OCI-LY1 (cell line): Measurements from ENCODE around the gene RBM26.

Source experiments
- H2AFZ ChIP-seq: fragments of 200-600 bp; sonication (generic), shearing (Covaris generic); 2 replicates; pipeline ENCODE4 v1.6.0; 2014; ENCODE audit warnings: antibody characterized with exemption, mild to moderate bottlenecking, low read length
- H3F3A ChIP-seq: fragments of 200-600 bp; sonication (generic), shearing (Covaris generic); 2 replicates; pipeline ENCODE4 v1.6.0; 2014; ENCODE audit warnings: mild to moderate bottlenecking, antibody characterized with exemption, low read length, moderate library complexity; ENCODE audit not compliant: insufficient read depth
- H3K27ac ChIP-seq: fragments of 200-600 bp; sonication (generic); 2 replicates; pipeline ENCODE4 v1.5.1; 2014; ENCODE audit warnings: low read length, mixed run types, mild to moderate bottlenecking, low read depth; ENCODE audit not compliant: poor library complexity, severe bottlenecking
- H3K27me3 ChIP-seq: fragments of 200-600 bp; sonication (generic); 2 replicates; pipeline ENCODE4 v1.6.0; 2014; ENCODE audit warnings: antibody characterized with exemption, mild to moderate bottlenecking, low read length, moderate library complexity; ENCODE audit not compliant: insufficient read depth
- H3K36me3 ChIP-seq: fragments of 200-600 bp; sonication (generic); 2 replicates; pipeline ENCODE4 v1.6.1; 2014; ENCODE audit warnings: mild to moderate bottlenecking, antibody characterized with exemption, low read length, moderate library complexity, mixed read lengths; ENCODE audit not compliant: insufficient read depth
- H3K4me1 ChIP-seq: fragments of 200-600 bp; sonication (generic); 2 replicates; pipeline ENCODE4 v1.5.1; 2014; ENCODE audit warnings: mild to moderate bottlenecking, low read length, moderate library complexity; ENCODE audit not compliant: insufficient read depth, severe bottlenecking
- H3K4me2 ChIP-seq: fragments of 200-600 bp; sonication (generic), shearing (Covaris generic); 2 replicates; pipeline ENCODE4 v1.6.1; 2014; ENCODE audit warnings: low read length
- H3K4me3 ChIP-seq: fragments of 200-600 bp; sonication (generic); 2 replicates; pipeline ENCODE4 v1.5.1; 2014; ENCODE audit warnings: low read length, low read depth, mild to moderate bottlenecking, mixed read lengths; ENCODE audit not compliant: poor library complexity, severe bottlenecking
- H3K79me2 ChIP-seq: fragments of 200-600 bp; shearing (Covaris generic); 2 replicates; pipeline ENCODE4 v1.6.1; 2016; ENCODE audit warnings: mixed run types, low read length, mixed read lengths; ENCODE audit not compliant: insufficient read depth
- H3K9ac ChIP-seq: fragments of 200-600 bp; sonication (generic), shearing (Covaris generic); 2 replicates; pipeline ENCODE4 v1.6.1; 2014; ENCODE audit warnings: mild to moderate bottlenecking, low read length, mixed read lengths
- H3K9me2 ChIP-seq: fragments of 200-600 bp; sonication (generic), shearing (Covaris generic); 2 replicates; pipeline ENCODE4 v1.6.1; 2014; ENCODE audit warnings: low read depth, mild to moderate bottlenecking, low read length, mixed read lengths
- H3K9me3 ChIP-seq: fragments of 200-600 bp; shearing (Covaris generic); 2 replicates; pipeline ENCODE4 v1.6.1; 2014; ENCODE audit warnings: low read length, mixed read lengths
- H4K20me1 ChIP-seq: fragments of 200-600 bp; sonication (generic), shearing (Covaris generic); 2 replicates; pipeline ENCODE4 v1.6.0; 2016; ENCODE audit warnings: mild to moderate bottlenecking, low read length; ENCODE audit not compliant: insufficient read depth
- EZH2 ChIP-seq: fragments of 200-600 bp; sonication (generic), shearing (Covaris generic); IDR thresholded peaks from 2 replicates; pipeline ENCODE4 v1.8.0; 2017; ENCODE audit warnings: borderline replicate concordance, mixed run types, mild to moderate bottlenecking, antibody characterized with exemption, low read length, moderate library complexity, mixed read lengths
- TF ChIP-seq, protein P1 (sequence below): fragments of 200-600 bp; sonication (generic), shearing (Covaris generic); IDR thresholded peaks from 2 replicates; pipeline ENCODE4 v1.5.1; 2017; ENCODE audit warnings: mild to moderate bottlenecking, antibody characterized with exemption, low read length, moderate library complexity, mixed read lengths

Gene RBM26

DNA sequence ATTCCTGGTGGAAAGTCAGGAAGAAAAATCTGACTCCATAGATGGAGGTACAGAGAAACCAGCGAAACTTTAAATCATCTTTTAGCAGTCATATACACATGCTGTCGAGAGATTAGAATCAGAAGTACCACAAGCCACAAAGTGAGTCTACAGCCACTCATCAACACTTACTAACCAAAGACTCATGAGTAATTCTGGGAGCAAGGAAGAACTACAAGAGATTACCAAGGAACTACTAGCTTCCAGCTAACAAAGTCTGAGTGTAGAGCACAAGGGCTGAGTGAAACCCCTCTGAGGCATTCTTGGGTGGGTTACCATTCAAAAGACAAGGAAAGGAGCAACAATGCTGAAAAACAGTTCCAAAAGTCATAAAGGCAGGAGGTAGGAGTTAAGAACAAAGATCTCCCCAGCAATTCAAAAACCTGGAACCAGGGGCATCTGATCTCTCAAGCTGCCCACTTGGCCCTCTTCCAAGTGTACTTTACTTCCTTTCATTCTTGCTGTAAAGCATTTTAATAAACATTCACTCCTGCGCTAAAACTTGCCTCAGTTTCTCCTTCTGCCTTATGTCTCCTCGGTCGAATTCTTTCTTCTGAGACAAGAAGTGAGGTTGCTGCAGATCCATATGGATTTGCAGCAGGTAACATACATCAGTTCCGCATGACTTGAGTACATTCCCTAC, 13.0 kb downstream of the RBM26 start:
- peak overlapping the region; percentile 40; the same call in 1 of the 2 replicates for H3K9ac ChIP-seq
- TF ChIP-seq, protein P1, sequence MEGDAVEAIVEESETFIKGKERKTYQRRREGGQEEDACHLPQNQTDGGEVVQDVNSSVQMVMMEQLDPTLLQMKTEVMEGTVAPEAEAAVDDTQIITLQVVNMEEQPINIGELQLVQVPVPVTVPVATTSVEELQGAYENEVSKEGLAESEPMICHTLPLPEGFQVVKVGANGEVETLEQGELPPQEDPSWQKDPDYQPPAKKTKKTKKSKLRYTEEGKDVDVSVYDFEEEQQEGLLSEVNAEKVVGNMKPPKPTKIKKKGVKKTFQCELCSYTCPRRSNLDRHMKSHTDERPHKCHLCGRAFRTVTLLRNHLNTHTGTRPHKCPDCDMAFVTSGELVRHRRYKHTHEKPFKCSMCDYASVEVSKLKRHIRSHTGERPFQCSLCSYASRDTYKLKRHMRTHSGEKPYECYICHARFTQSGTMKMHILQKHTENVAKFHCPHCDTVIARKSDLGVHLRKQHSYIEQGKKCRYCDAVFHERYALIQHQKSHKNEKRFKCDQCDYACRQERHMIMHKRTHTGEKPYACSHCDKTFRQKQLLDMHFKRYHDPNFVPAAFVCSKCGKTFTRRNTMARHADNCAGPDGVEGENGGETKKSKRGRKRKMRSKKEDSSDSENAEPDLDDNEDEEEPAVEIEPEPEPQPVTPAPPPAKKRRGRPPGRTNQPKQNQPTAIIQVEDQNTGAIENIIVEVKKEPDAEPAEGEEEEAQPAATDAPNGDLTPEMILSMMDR: no peak
- TF ChIP-seq EZH2: no peak
- peak overlapping the region; percentile 93 for H3K27ac ChIP-seq
- peaks cover 93% of the 10 kb centered on the region for H3K79me2 ChIP-seq
- H3K4me3 ChIP-seq: peak overlapping the region; percentile 46
- H3K9me3 ChIP-seq: peaks cover 10% of the 10 kb centered on the region
- peaks cover 64% of the 10 kb centered on the region for H3K4me1 ChIP-seq
- no peak overlapping the region for H2AFZ ChIP-seq
- peaks cover 45% of the 10 kb centered on the region for H3K36me3 ChIP-seq
- no peaks in the 10 kb centered on the region for H3K27me3 ChIP-seq
- H3K9me2 ChIP-seq: no peaks in the 10 kb centered on the region
- H3K4me2 ChIP-seq: peak overlapping the region; percentile 68
- no peaks in the 10 kb centered on the region for H4K20me1 ChIP-seq
- H3F3A ChIP-seq: no peaks in the 10 kb centered on the region; the same call in 1 of the 2 replicates

DNA sequence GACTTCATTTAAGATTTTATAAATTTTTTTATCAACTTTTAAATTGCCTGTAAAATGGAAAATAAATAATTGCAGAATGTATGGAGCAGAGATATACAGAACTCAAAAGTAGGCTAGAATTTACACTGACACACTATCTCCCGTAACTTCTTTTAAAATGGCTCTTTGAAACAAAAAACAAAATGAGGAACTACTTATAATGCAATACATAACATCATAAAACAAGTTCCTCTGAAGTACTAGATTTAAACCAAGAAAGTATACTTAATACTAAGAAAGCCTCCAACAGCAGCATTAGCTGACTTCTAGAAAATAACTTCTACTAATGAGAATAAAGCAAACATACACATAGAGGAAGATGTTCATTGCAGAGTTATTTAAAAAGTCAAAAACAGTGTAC, 17.0 kb downstream of the RBM26 start:
- Histone ChIP-seq H3K4me3 (peak overlapping the region; percentile 11), H3K79me2 (peaks cover 93% of the 10 kb centered on the region), H4K20me1 (no peaks in the 10 kb centered on the region; the same call in 1 of the 2 replicates), H3K36me3 (peaks cover 21% of the 10 kb centered on the region), H3K4me1 (peaks cover 79% of the 10 kb centered on the region), H3K27me3 (no peaks in the 10 kb centered on the region), H2AFZ (no peak overlapping the region), H3F3A (no peaks in the 10 kb centered on the region; the same call in 1 of the 2 replicates), H3K27ac (peak overlapping the region; percentile 2), H3K9me2 (no peaks in the 10 kb centered on the region), H3K9me3 (no peaks in the 10 kb centered on the region), H3K9ac (no peak overlapping the region; the same call in 1 of the 2 replicates), H3K4me2 (peak overlapping the region; percentile 25; the same call in 1 of the 2 replicates)
- TF ChIP-seq, protein P1: no peak
- no peak for TF ChIP-seq EZH2

DNA sequence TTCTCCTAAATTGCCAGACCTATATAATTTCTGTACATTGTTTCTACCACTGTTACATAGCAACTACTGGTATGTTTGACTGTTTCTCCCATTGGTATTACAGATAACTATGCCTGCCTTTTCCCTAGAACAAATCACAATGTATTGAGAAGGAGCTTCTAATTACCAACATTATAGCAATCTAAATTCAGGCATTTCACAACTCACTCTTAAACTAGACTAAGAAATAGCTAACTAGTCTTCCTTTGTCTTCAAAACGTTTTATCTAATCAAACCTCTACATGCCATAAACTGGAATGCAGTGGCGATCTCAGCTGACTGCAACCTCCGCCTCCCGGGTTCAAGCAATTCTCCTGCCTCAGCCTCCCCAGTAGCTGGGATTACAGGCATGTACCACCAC, 18.2 kb downstream of the RBM26 start:
- no peak overlapping the region for H3K9ac ChIP-seq
- H3K27me3 ChIP-seq: no peaks in the 10 kb centered on the region
- no peaks in the 10 kb centered on the region for H3K9me2 ChIP-seq
- H3K79me2 ChIP-seq: peaks cover 96% of the 10 kb centered on the region
- H3K9me3 ChIP-seq: no peaks in the 10 kb centered on the region
- H3K27ac ChIP-seq: no peak overlapping the region
- H3K4me2 ChIP-seq: no peak overlapping the region
- H3F3A ChIP-seq: no peaks in the 10 kb centered on the region
- H3K4me1 ChIP-seq: peaks cover 75% of the 10 kb centered on the region
- no peak overlapping the region for H2AFZ ChIP-seq
- no peaks in the 10 kb centered on the region; the same call in 1 of the 2 replicates for H4K20me1 ChIP-seq
- peaks cover 29% of the 10 kb centered on the region for H3K36me3 ChIP-seq
- no peak overlapping the region for H3K4me3 ChIP-seq
- TF ChIP-seq EZH2: no peak
- TF ChIP-seq, protein P1: no peak
